ENCODE data around the gene JMJD6. TPM values are rescaled to one million over a fixed set of nuclear protein-coding genes. Genes with fewer than 3 reads are reported as not detected.

The JMJD6 gene
- polyA plus RNA-seq, 3 donors: 23.4 to 26.7 (median 24.7) TPM

GRCh38 chr17:76683011-76683755 lies 43.2 kb downstream of the JMJD6 start:
- DNase-seq: no peak

GRCh38 chr17:76682296-76682695 lies 44.1 kb downstream of the JMJD6 start:
- DNase-seq: no peak

- DNase-seq: peak; percentile 80
Observed at GRCh38 chr17:76681222-76682137, 44.9 kb downstream of the JMJD6 start.

- no peak for DNase-seq
Observed at GRCh38 chr17:76679239-76679638, 47.2 kb downstream of the JMJD6 start.

- DNase-seq: no peak
Observed at GRCh38 chr17:76678330-76678729, 48.1 kb downstream of the JMJD6 start.

GRCh38 chr17:76677406-76677805 lies 49.0 kb downstream of the JMJD6 start:
- no peak for DNase-seq

GRCh38 chr17:76676629-76677028 lies 49.8 kb downstream of the JMJD6 start:
- DNase-seq: no peak

GRCh38 chr17:76675648-76676047 lies 50.8 kb downstream of the JMJD6 start:
- no peak for DNase-seq

- no peak for DNase-seq
Observed at GRCh38 chr17:76674600-76674999, 51.8 kb downstream of the JMJD6 start.

GRCh38 chr17:76673729-76674128 lies 52.7 kb downstream of the JMJD6 start:
- no peak for DNase-seq

GRCh38 chr17:76672892-76673291 lies 53.5 kb downstream of the JMJD6 start:
- no peak for DNase-seq

- no peak for DNase-seq
Observed at GRCh38 chr17:76672270-76672851, 54.0 kb downstream of the JMJD6 start.

- no peak for DNase-seq
Observed at GRCh38 chr17:76671912-76672262, 54.5 kb downstream of the JMJD6 start.

- peak; percentile 100 for DNase-seq
Observed at GRCh38 chr17:76671123-76671911, 55.1 kb downstream of the JMJD6 start.

- no peak for DNase-seq
Observed at GRCh38 chr17:76670718-76671122, 55.7 kb downstream of the JMJD6 start.

- no peak for DNase-seq
Observed at GRCh38 chr17:76670020-76670717, 56.2 kb downstream of the JMJD6 start.

Other genes starting within 250 kb of the JMJD6 start
- 1 to 10 TPM; 7.7 to 9.9 (median 9.1) TPM for gene RHBDF2, start 225.2 kb downstream of the JMJD6 start, polyA plus RNA-seq (ENCODE audit: insufficient read length in 3 of 3)
- gene CYGB, start 188.9 kb downstream of the JMJD6 start, polyA plus RNA-seq (ENCODE audit: insufficient read length in 3 of 3): 10 to 100 TPM; 15.4 to 16.5 (median 16.4) TPM
- 1 to 10 TPM; 2.7 to 5.3 (median 4.6) TPM for gene PRCD, start 186.6 kb downstream of the JMJD6 start, polyA plus RNA-seq (ENCODE audit: insufficient read length in 3 of 3)
- gene ST6GALNAC2, start 140.7 kb downstream of the JMJD6 start, polyA plus RNA-seq (ENCODE audit: insufficient read length in 3 of 3): 1 to 10 TPM; 6.0 to 9.8 (median 9.2) TPM
- gene ST6GALNAC1, start 82.8 kb downstream of the JMJD6 start, polyA plus RNA-seq (ENCODE audit: insufficient read length in 3 of 3): under 1 TPM; 0.23 to 0.99 (median 0.90) TPM
- 100 to 1,000 TPM in 1 of 3 donors, 10 to 100 TPM in 2; 91.0 to 117 (median 99.0) TPM for gene MXRA7, start 15.6 kb downstream of the JMJD6 start, polyA plus RNA-seq (ENCODE audit: insufficient read length in 3 of 3)
- 10 to 100 TPM; 39.0 to 41.6 (median 40.0) TPM for gene METTL23, start 233 bp upstream of the JMJD6 start, polyA plus RNA-seq (ENCODE audit: insufficient read length in 3 of 3)
- 100 to 1,000 TPM; 337 to 388 (median 377) TPM for gene SRSF2, start 10.7 kb upstream of the JMJD6 start, polyA plus RNA-seq (ENCODE audit: insufficient read length in 3 of 3)
- 10 to 100 TPM; 20.6 to 33.3 (median 27.4) TPM for gene MFSD11, start 11.5 kb upstream of the JMJD6 start, polyA plus RNA-seq (ENCODE audit: insufficient read length in 3 of 3)
- gene MGAT5B, start 141.8 kb upstream of the JMJD6 start, polyA plus RNA-seq (ENCODE audit: insufficient read length in 3 of 3): 1 to 10 TPM; 2.1 to 2.8 (median 2.7) TPM